ENCODE measurements around the gene TAF13. TPM values are rescaled to one million over a fixed set of nuclear protein-coding genes. Genes with fewer than 3 reads are reported as not detected.
"Not testable (repeated sequence)": the region's sequence is repeated elsewhere in the genome, so short reads cannot be mapped to it uniquely, and the experiment has no call there.

TAF13 gene
- total RNA-seq, 1 donor from 2014 or later: 28.7 TPM

- no peaks in the 10 kb centered on the region for H3K9me3 ChIP-seq
- H3K4me1 ChIP-seq: peaks cover 26% of the 10 kb centered on the region
- H3K27me3 ChIP-seq: no peaks in the 10 kb centered on the region
- peak within 1 kb of the TSS; percentile 96 to 99 for H3K4me3 ChIP-seq
- TF ChIP-seq POLR2AphosphoS5 (IDR thresholded peaks at IDR 0.05; ENCODE audit: insufficient read depth in 1 of 2, low read depth in 1 of 2) (peak; percentile 16 to 91), POLR2A (IDR thresholded peaks at IDR 0.05) (peak; percentile 31 to 90), CTCF (IDR thresholded peaks at IDR 0.05) (no peak)
- DNase-seq (ENCODE audit: extremely low spot score in 2 of 2): peak in 1 of 2 donors; percentile 94
- H3K27ac ChIP-seq: peak within 1 kb of the TSS; percentile 86
- no peaks in the 10 kb centered on the region for H3K36me3 ChIP-seq
- intact Hi-C loops (cut with DNase I): no loop called here
Observed at GRCh38 chr1:109041621-109042468, 34.0 kb downstream of the TAF13 start, which contains the start of gene WDR47. WDR47 (minus strand) TSS chr1:109042102; CDS start chr1:109023512, 18,590 bp downstream.

GRCh38 chr1:109040989-109041620 is 34.7 kb downstream of the TAF13 start:
- Histone ChIP-seq H3K36me3 (no peaks in the 10 kb centered on the region), H3K27ac (peak overlapping the region; percentile 86), H3K4me3 (peak overlapping the region; percentile 96 to 99), H3K9me3 (no peaks in the 10 kb centered on the region), H3K4me1 (peaks cover 26% of the 10 kb centered on the region), H3K27me3 (no peaks in the 10 kb centered on the region)
- TF ChIP-seq POLR2AphosphoS5 (IDR thresholded peaks at IDR 0.05; ENCODE audit: insufficient read depth in 1 of 2, low read depth in 1 of 2): no peak
- TF ChIP-seq CTCF (IDR thresholded peaks at IDR 0.05): no peak
- no peak for TF ChIP-seq POLR2A (IDR thresholded peaks at IDR 0.05)
- no peak for DNase-seq (ENCODE audit: extremely low spot score in 2 of 2)
- intact Hi-C loops (cut with DNase I): no loop called here

GRCh38 chr1:109040627-109040988 is 35.2 kb downstream of the TAF13 start:
- Histone ChIP-seq H3K4me1 (peaks cover 26% of the 10 kb centered on the region), H3K9me3 (no peaks in the 10 kb centered on the region), H3K4me3 (peak overlapping the region; percentile 96 to 99), H3K27ac (peak overlapping the region; percentile 86), H3K27me3 (no peaks in the 10 kb centered on the region), H3K36me3 (no peaks in the 10 kb centered on the region)
- TF ChIP-seq POLR2A (IDR thresholded peaks at IDR 0.05) (no peak), POLR2AphosphoS5 (IDR thresholded peaks at IDR 0.05; ENCODE audit: insufficient read depth in 1 of 2, low read depth in 1 of 2) (no peak), CTCF (IDR thresholded peaks at IDR 0.05) (no peak)
- no peak for DNase-seq (ENCODE audit: extremely low spot score in 2 of 2)
- intact Hi-C loops (cut with DNase I): no loop called here

- DNase-seq (ENCODE audit: extremely low spot score in 2 of 2): no peak
- no peak for TF ChIP-seq POLR2AphosphoS5 (IDR thresholded peaks at IDR 0.05; ENCODE audit: insufficient read depth in 1 of 2, low read depth in 1 of 2)
- no peak for TF ChIP-seq CTCF (IDR thresholded peaks at IDR 0.05)
- no peak for TF ChIP-seq POLR2A (IDR thresholded peaks at IDR 0.05)
- Histone ChIP-seq H3K36me3 (no peaks in the 10 kb centered on the region), H3K27me3 (no peaks in the 10 kb centered on the region), H3K4me3 (no peak overlapping the region), H3K27ac (no peak overlapping the region), H3K4me1 (peaks cover 4% of the 10 kb centered on the region), H3K9me3 (no peaks in the 10 kb centered on the region)
- intact Hi-C loops (cut with DNase I): no loop called here
Observed at GRCh38 chr1:109034382-109034781, 41.4 kb downstream of the TAF13 start.

- H3K9me3 ChIP-seq; H3K36me3 ChIP-seq; H3K4me3 ChIP-seq; DNase-seq (ENCODE audit: extremely low spot score in 2 of 2); H3K27me3 ChIP-seq; H3K4me1 ChIP-seq; intact Hi-C loops (cut with DNase I); H3K27ac ChIP-seq: not testable (repeated sequence)
Observed at GRCh38 chr1:109029493-109029892, 46.3 kb downstream of the TAF13 start.

All from vagina (tissue), 2 donors.